Ishikawa (cell line): Measurements from ENCODE around the gene THEM5.

Source experiments
- CREB1 ChIP-seq: IDR thresholded peaks from 2 replicates; pipeline ENCODE4 v1.6.1; 2012; ENCODE audit warnings: low read depth
- EGR1 ChIP-seq: IDR thresholded peaks from 2 replicates; pipeline ENCODE4 v1.6.1; 2012
- EP300 ChIP-seq: IDR thresholded peaks from 2 replicates; pipeline ENCODE4 v1.6.1; 2012; ENCODE audit warnings: borderline replicate concordance
- RAD21 ChIP-seq: IDR thresholded peaks from 2 replicates; pipeline ENCODE4 v1.6.1; 2012; ENCODE audit warnings: low read depth
- TAF1 ChIP-seq: IDR thresholded peaks from 2 replicates; pipeline ENCODE4 v1.6.1; 2012; ENCODE audit warnings: low read depth, mild to moderate bottlenecking
- TCF12 ChIP-seq: IDR thresholded peaks from 2 replicates; pipeline ENCODE4 v1.6.1; 2012; ENCODE audit warnings: low read depth
- YY1 ChIP-seq: IDR thresholded peaks from 2 replicates; pipeline ENCODE4 v1.6.1; 2012; ENCODE audit warnings: low read depth
- TF ChIP-seq, protein P1 (sequence below): IDR thresholded peaks from 2 replicates; pipeline ENCODE4 v1.6.1; 2012; ENCODE audit warnings: low read depth, mild to moderate bottlenecking
- TF ChIP-seq, protein P2 (sequence below): IDR thresholded peaks from 2 replicates; pipeline ENCODE4 v1.6.1; 2012
- TF ChIP-seq, protein P3 (sequence below): IDR thresholded peaks from 2 replicates; pipeline ENCODE4 v1.6.1; 2012

DNA sequence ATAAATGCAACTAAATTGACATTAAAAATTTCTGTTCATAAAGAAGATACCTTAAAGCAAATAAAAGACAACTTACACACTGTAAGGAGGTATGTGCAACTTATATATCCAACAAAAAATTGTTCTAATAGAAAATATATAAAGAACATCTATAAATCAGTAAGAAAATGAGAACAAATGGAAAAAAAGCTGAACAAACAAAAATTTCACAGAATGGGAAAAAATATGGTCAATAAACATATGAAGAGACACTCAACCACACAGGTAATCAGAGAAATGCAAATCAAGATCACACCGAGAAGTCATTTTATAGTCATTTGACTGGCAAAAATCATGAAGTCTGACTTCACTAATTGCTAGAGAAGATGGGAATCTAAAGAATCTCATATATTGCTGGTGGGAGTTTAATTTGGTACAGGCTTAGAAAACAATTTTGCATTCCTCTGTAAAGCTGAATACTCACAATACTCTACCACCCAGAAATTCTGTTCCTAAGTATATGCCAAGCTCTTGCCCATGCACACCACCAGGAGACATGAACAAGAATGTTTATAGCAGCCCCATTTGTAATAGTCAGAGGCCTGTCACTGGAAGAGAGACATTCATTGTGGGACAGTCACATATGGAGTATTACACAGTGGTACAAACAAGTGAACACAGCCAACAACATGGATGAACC, 22.0 kb upstream of the THEM5 start:
- TF ChIP-seq TAF1 (no peak), EP300 (no peak), RAD21 (no peak), YY1 (no peak), TCF12 (no peak), CREB1 (no peak), EGR1 (no peak)
- TF ChIP-seq, protein P1, sequence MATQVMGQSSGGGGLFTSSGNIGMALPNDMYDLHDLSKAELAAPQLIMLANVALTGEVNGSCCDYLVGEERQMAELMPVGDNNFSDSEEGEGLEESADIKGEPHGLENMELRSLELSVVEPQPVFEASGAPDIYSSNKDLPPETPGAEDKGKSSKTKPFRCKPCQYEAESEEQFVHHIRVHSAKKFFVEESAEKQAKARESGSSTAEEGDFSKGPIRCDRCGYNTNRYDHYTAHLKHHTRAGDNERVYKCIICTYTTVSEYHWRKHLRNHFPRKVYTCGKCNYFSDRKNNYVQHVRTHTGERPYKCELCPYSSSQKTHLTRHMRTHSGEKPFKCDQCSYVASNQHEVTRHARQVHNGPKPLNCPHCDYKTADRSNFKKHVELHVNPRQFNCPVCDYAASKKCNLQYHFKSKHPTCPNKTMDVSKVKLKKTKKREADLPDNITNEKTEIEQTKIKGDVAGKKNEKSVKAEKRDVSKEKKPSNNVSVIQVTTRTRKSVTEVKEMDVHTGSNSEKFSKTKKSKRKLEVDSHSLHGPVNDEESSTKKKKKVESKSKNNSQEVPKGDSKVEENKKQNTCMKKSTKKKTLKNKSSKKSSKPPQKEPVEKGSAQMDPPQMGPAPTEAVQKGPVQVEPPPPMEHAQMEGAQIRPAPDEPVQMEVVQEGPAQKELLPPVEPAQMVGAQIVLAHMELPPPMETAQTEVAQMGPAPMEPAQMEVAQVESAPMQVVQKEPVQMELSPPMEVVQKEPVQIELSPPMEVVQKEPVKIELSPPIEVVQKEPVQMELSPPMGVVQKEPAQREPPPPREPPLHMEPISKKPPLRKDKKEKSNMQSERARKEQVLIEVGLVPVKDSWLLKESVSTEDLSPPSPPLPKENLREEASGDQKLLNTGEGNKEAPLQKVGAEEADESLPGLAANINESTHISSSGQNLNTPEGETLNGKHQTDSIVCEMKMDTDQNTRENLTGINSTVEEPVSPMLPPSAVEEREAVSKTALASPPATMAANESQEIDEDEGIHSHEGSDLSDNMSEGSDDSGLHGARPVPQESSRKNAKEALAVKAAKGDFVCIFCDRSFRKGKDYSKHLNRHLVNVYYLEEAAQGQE, result no peak
- TF ChIP-seq, protein P2, sequence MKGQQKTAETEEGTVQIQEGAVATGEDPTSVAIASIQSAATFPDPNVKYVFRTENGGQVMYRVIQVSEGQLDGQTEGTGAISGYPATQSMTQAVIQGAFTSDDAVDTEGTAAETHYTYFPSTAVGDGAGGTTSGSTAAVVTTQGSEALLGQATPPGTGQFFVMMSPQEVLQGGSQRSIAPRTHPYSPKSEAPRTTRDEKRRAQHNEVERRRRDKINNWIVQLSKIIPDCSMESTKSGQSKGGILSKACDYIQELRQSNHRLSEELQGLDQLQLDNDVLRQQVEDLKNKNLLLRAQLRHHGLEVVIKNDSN, result no peak
- TF ChIP-seq, protein P3, sequence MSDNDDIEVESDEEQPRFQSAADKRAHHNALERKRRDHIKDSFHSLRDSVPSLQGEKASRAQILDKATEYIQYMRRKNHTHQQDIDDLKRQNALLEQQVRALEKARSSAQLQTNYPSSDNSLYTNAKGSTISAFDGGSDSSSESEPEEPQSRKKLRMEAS, result no peak
